ENCODE data around the gene EPHA4.

The EPHA4 gene

DNA sequence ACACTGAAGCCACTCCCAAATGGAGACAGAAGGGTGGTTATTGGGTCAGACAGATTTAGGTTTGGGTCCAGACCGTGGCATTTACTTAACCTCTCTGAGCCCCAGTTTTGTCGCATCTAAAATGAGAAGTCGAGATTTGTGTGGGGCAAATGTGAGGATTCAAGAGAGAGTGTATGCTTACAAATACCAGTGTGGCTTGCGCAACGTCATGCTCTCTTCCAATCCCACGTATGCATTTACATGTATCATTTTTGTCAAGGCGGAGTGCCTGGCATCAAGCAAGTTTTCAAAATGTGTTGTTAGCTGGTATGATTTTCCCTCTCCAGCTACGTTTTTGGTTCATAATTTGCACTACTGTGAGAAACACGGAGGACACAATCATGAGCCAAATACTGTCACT is 197.9 kb downstream of the EPHA4 start:
- no peak for DNase-seq (ENCODE audit: extremely low spot score, insufficient read length, low read depth)
- no peak for FAIRE-seq

DNA sequence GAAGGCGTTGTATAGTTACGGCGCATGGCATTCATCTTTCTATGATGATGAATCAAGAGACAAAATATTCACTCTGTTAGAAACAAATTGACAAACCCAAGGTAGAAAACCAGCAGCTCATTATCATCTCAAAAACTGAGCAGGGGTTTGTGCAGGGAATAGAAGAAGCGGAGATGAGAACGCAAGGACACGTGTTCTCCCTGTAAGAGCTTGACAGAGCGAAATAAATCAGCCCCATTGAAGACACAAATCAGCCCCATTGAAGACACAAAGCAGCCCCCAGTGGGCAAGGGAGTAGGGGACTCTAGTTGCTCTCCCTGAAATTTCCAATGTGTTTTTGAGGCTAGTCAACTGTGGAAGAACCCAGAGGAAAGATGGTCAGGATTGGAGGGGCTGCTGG is 199.2 kb downstream of the EPHA4 start:
- no peak for FAIRE-seq
- DNase-seq (ENCODE audit: extremely low spot score, insufficient read length, low read depth) = no peak

DNA sequence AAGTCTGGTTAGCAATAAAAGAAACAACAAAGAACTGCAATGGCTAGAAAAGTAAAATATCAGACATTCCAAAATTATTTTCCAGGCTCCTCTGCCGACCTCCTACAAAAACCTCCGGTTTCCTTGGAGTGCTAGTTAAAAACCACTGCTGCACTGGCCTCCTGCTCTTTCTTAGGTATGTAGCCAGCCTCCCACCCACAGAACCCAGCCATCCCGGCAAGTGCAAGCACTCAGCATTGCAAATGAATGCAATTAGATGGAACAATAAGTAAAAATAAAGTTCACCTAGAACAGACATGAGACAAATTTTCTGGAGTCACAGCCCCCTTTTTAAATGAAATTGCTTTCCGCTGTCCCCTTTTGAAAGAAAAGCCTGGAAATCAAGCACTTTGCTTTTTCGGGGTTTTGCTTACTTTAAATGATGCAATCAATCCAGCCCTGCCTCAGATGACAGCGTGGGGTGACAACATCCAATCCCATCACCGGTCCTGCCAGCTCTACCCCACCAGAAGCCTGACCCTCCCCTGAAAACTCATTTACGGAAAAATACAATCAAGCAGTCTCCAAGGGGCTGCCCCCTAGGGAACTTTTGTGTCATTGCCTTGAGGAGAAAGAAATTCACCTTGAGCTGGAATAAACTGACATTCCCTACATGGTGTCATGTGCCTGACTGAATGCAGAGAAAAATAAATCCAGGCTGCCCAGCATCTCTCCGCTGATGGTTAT is 199.8 kb downstream of the EPHA4 start:
- DNase-seq (ENCODE audit: extremely low spot score, insufficient read length, low read depth) (no peak), FAIRE-seq (no peak)

DNA sequence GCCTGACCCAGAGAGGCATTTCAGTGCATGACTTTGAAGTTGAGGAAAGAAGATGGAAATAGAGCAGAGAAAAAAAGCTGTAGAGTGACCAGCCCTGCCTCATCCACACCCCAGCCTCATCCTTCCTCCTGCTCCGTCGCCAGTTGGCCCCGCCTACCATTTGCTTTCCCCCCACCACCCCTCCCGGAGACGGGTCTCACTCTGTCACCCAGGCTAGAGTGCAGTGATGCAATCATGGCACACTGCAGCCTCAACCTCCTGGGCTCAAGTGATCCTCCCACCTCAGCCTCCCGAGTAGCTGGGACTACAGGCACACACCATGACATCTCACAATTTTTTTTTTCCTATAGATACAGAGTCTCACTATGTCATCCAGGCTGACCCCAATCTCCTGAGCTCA is 200.8 kb downstream of the EPHA4 start:
- no peak for FAIRE-seq
- no peak for DNase-seq (ENCODE audit: extremely low spot score, insufficient read length, low read depth)

DNA sequence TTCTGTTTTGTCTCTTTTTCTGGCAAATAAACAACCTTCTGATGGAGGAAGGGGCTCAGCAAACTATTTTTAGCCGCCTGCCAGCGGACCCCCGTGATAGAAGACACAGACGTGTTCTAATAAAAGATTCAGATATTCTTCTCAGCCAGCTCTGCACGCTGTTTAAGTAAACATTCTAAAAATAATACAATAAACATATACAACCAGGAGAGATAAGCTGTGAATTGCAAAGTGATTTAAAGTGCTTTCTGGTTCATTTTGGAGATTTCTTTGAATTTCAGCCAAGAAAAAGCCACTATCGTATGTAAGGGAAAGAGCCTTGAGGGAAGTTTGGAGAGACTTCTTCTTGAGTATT is 201.3 kb downstream of the EPHA4 start:
- DNase-seq (ENCODE audit: extremely low spot score, insufficient read length, low read depth) (no peak), FAIRE-seq (no peak)

DNA sequence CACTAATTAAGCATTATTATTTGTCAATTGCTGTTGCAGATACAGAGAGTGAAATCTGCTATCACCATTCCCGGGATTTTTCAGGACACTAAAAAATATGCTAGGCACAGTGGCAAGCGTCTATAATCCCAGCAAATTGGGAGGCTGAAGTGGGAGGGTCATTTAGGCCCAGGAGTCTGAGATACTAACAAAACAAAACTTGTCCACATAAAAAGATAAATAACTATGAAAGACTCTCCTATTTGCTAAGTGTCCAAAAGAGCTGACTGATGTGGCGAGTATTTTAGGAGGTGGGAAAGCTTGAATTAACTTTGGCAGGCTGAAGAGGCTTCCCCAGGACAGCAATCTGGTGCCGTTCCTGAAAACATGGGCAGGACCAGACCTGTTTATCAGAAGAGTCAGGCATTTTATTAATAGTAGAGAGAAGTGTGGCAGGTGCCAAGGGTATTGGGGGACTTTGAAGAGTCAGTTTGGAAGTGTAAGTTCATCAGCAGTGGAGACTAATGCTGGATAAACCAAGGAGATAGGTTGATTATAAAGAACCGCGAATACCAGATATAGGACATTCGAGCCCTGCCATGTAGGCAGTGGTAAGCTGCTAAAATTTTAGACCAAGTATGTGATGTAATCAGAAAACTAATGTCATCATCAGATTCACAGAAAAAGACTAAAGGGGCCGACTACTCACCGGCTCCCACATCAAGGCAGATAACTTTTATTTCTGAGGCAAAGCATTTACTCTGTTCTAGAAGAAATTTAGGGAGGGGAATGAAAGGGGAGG is 201.8 kb downstream of the EPHA4 start:
- FAIRE-seq (no peak), DNase-seq (ENCODE audit: extremely low spot score, insufficient read length, low read depth) (no peak)
